ENCODE results near the gene MBTPS1. TPM values are rescaled to one million over a fixed set of nuclear protein-coding genes. Genes with fewer than 3 reads are reported as not detected.

Gene MBTPS1
- total RNA-seq, 1 experiment from 2014 or later = 46.9 TPM

DNA sequence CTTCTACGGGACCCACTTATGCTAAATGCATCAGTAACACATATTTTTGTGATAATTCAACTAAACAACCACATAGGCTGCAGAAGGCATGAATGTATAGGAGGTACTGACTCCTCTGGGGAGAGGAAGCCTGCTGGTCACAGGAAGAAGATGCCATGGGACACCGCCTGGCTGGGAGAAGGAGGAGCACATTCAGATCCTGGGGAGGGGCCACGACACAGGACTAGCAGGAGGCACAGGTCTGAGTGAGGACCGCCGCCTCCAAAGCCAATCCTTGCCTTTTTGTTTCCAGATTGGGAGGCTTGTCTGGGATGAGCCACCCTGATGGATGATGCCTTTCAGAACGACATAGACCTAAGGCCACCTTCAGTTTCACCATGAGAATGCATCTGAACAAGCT is 34.6 kb downstream of the MBTPS1 start:
- Mint-ChIP-seq H3K27ac (no peak overlapping the region), H3K36me3 (peaks cover 40% of the 10 kb centered on the region), H3K4me3 (no peak overlapping the region), H3K4me1 (no peaks in the 10 kb centered on the region), H3K9me3 (no peaks in the 10 kb centered on the region), H3K27me3 (ENCODE audit: low read depth) (no peaks in the 10 kb centered on the region)
- ChIA-PET POLR2A (no interaction called here), CTCF (interaction anchor here (1.0 to 2.2 kb wide), 3 partner anchors 16 to 125 kb away, joined by 4 to 6 read pairs (median 4); partner anchors contain the start of gene TAF1C)
- no peak for TF ChIP-seq TP53 (CRISPR knock-in tag; IDR thresholded peaks at IDR 0.05)
- ATAC-seq (peak; percentile 64), DNase-seq (ENCODE audit: low spot score) (no peak)

DNA sequence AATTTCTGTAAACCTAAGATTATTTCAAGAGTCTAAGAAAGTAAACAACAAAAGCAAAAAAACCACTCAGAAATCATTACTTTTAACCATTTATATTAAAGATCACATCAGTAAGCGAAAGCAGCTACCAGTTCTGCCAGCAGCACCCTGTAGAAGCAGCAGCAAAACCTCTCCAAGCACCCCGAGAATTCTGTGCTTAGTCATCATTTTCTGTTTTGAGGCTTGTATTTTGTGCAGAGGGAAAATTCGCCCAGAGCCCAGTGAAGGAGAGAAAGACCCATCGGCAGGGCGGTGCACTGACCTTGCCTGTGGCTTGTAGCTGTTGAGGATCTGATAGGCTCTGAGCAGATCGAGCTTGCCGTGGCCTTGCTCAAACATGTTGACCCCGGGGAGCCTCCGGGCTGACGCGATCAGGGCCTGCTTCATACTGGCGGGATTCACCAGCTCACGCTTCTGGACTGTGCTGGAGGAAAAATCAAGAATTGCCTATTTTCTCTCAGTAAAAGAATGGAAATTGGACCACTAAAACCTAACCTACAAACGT is 35.2 kb downstream of the MBTPS1 start:
- no peak for TF ChIP-seq MYBL2 (CRISPR knock-in tag; IDR thresholded peaks at IDR 0.05)
- no peak for TF ChIP-seq GTF2I (CRISPR knock-in tag; conservative IDR thresholded peaks at IDR 0.05)
- no peak for TF ChIP-seq NR3C1 (CRISPR knock-in tag; conservative IDR thresholded peaks at IDR 0.05; ENCODE audit: low read depth)
- no peak for TF ChIP-seq HMGA2 (CRISPR knock-in tag; IDR thresholded peaks at IDR 0.05)
- no peak for TF ChIP-seq FOXJ3 (CRISPR knock-in tag; IDR thresholded peaks at IDR 0.05; ENCODE audit: borderline replicate concordance)
- TF ChIP-seq, protein P1, sequence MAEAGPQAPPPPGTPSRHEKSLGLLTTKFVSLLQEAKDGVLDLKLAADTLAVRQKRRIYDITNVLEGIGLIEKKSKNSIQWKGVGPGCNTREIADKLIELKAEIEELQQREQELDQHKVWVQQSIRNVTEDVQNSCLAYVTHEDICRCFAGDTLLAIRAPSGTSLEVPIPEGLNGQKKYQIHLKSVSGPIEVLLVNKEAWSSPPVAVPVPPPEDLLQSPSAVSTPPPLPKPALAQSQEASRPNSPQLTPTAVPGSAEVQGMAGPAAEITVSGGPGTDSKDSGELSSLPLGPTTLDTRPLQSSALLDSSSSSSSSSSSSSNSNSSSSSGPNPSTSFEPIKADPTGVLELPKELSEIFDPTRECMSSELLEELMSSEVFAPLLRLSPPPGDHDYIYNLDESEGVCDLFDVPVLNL (CRISPR knock-in tag; IDR thresholded peaks at IDR 0.05; ENCODE audit: borderline replicate concordance, low read depth) = no peak
- TF ChIP-seq ZNF219 (CRISPR knock-in tag; IDR thresholded peaks at IDR 0.05; ENCODE audit: borderline replicate concordance) = no peak
- no peak for TF ChIP-seq ZNF138 (CRISPR knock-in tag; conservative IDR thresholded peaks at IDR 0.05)
- TF ChIP-seq, protein P2, sequence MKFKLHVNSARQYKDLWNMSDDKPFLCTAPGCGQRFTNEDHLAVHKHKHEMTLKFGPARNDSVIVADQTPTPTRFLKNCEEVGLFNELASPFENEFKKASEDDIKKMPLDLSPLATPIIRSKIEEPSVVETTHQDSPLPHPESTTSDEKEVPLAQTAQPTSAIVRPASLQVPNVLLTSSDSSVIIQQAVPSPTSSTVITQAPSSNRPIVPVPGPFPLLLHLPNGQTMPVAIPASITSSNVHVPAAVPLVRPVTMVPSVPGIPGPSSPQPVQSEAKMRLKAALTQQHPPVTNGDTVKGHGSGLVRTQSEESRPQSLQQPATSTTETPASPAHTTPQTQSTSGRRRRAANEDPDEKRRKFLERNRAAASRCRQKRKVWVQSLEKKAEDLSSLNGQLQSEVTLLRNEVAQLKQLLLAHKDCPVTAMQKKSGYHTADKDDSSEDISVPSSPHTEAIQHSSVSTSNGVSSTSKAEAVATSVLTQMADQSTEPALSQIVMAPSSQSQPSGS (CRISPR knock-in tag; IDR thresholded peaks at IDR 0.05; ENCODE audit: borderline replicate concordance, low read depth) = no peak
- TF ChIP-seq, protein P3, sequence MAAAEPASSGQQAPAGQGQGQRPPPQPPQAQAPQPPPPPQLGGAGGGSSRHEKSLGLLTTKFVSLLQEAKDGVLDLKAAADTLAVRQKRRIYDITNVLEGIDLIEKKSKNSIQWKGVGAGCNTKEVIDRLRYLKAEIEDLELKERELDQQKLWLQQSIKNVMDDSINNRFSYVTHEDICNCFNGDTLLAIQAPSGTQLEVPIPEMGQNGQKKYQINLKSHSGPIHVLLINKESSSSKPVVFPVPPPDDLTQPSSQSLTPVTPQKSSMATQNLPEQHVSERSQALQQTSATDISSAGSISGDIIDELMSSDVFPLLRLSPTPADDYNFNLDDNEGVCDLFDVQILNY (CRISPR knock-in tag; IDR thresholded peaks at IDR 0.05) = no peak
- TF ChIP-seq NFE2L1 (CRISPR knock-in tag; IDR thresholded peaks at IDR 0.05) = no peak
- TF ChIP-seq, protein P4, sequence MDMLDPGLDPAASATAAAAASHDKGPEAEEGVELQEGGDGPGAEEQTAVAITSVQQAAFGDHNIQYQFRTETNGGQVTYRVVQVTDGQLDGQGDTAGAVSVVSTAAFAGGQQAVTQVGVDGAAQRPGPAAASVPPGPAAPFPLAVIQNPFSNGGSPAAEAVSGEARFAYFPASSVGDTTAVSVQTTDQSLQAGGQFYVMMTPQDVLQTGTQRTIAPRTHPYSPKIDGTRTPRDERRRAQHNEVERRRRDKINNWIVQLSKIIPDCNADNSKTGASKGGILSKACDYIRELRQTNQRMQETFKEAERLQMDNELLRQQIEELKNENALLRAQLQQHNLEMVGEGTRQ (CRISPR knock-in tag; IDR thresholded peaks at IDR 0.05) = no peak
- TF ChIP-seq ETV6 (CRISPR knock-in tag; IDR thresholded peaks at IDR 0.05) = no peak
- TF ChIP-seq, protein P5, sequence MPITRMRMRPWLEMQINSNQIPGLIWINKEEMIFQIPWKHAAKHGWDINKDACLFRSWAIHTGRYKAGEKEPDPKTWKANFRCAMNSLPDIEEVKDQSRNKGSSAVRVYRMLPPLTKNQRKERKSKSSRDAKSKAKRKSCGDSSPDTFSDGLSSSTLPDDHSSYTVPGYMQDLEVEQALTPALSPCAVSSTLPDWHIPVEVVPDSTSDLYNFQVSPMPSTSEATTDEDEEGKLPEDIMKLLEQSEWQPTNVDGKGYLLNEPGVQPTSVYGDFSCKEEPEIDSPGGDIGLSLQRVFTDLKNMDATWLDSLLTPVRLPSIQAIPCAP (CRISPR knock-in tag; IDR thresholded peaks at IDR 0.05) = no peak
- TF ChIP-seq ZNF423 (CRISPR knock-in tag; IDR thresholded peaks at IDR 0.05) = no peak
- TF ChIP-seq ATF1 (CRISPR knock-in tag; IDR thresholded peaks at IDR 0.05) = no peak
- TF ChIP-seq EMX1 (CRISPR knock-in tag; IDR thresholded peaks at IDR 0.05) = no peak
- ATAC-seq (no peak), DNase-seq (ENCODE audit: low spot score) (no peak)
- Mint-ChIP-seq H3K36me3 (peaks cover 37% of the 10 kb centered on the region), H3K27me3 (ENCODE audit: low read depth) (no peaks in the 10 kb centered on the region), H3K4me3 (no peak overlapping the region), H3K9me3 (no peaks in the 10 kb centered on the region), H3K27ac (no peak overlapping the region), H3K4me1 (no peaks in the 10 kb centered on the region)
- ChIA-PET POLR2A (no interaction called here), CTCF (interaction anchor here (1.1 to 2.2 kb wide), 2 partner anchors 16 to 105 kb away, joined by 4 to 6 read pairs; partner anchors contain the start of gene TAF1C)

DNA sequence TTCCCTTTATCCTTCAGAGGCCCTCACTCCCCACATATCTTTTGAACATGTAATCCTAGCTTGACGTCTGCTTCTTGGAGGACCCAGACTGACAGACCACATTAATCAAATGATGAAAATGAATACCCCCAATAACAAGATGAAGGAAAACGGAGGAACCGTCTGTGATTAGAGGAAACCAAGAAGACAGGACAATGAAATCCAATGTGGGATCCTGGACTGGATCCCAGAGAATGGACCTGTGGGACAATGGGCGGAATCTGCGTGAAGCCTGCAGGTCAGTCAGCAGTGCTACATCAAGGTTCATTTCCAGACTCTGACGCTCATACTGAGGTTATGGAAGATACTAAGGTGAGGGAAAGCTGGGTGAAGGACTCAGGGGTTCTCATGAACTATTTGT is 35.9 kb downstream of the MBTPS1 start:
- no peaks in the 10 kb centered on the region for H3K27me3 Mint-ChIP-seq (ENCODE audit: low read depth)
- no peak for DNase-seq (ENCODE audit: low spot score)
- H3K4me3 Mint-ChIP-seq = no peak overlapping the region
- CTCF ChIA-PET = interaction anchor here (1.0 kb wide), 1 partner anchor 21 kb away, joined by 3 read pairs; no protein-coding TSS in a partner anchor
- POLR2A ChIA-PET = no interaction called here
- no peaks in the 10 kb centered on the region for H3K9me3 Mint-ChIP-seq
- no peak overlapping the region for H3K27ac Mint-ChIP-seq
- H3K4me1 Mint-ChIP-seq = no peaks in the 10 kb centered on the region
- H3K36me3 Mint-ChIP-seq = peaks cover 32% of the 10 kb centered on the region
- no peak for ATAC-seq
- TF ChIP-seq, protein P6, sequence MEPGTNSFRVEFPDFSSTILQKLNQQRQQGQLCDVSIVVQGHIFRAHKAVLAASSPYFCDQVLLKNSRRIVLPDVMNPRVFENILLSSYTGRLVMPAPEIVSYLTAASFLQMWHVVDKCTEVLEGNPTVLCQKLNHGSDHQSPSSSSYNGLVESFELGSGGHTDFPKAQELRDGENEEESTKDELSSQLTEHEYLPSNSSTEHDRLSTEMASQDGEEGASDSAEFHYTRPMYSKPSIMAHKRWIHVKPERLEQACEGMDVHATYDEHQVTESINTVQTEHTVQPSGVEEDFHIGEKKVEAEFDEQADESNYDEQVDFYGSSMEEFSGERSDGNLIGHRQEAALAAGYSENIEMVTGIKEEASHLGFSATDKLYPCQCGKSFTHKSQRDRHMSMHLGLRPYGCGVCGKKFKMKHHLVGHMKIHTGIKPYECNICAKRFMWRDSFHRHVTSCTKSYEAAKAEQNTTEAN (CRISPR knock-in tag; IDR thresholded peaks at IDR 0.05) = no peak
- TF ChIP-seq NFATC4 (CRISPR knock-in tag; IDR thresholded peaks at IDR 0.05) (no peak), ETV6 (CRISPR knock-in tag; IDR thresholded peaks at IDR 0.05) (no peak), SP1 (CRISPR knock-in tag; conservative IDR thresholded peaks at IDR 0.05) (no peak), JAZF1 (CRISPR knock-in tag; IDR thresholded peaks at IDR 0.05) (no peak)
- TF ChIP-seq, protein P7, sequence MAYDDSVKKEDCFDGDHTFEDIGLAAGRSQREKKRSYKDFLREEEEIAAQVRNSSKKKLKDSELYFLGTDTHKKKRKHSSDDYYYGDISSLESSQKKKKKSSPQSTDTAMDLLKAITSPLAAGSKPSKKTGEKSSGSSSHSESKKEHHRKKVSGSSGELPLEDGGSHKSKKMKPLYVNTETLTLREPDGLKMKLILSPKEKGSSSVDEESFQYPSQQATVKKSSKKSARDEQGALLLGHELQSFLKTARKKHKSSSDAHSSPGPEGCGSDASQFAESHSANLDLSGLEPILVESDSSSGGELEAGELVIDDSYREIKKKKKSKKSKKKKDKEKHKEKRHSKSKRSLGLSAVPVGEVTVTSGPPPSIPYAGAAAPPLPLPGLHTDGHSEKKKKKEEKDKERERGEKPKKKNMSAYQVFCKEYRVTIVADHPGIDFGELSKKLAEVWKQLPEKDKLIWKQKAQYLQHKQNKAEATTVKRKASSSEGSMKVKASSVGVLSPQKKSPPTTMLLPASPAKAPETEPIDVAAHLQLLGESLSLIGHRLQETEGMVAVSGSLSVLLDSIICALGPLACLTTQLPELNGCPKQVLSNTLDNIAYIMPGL (CRISPR knock-in tag; IDR thresholded peaks at IDR 0.05) = no peak
- TF ChIP-seq, protein P8, sequence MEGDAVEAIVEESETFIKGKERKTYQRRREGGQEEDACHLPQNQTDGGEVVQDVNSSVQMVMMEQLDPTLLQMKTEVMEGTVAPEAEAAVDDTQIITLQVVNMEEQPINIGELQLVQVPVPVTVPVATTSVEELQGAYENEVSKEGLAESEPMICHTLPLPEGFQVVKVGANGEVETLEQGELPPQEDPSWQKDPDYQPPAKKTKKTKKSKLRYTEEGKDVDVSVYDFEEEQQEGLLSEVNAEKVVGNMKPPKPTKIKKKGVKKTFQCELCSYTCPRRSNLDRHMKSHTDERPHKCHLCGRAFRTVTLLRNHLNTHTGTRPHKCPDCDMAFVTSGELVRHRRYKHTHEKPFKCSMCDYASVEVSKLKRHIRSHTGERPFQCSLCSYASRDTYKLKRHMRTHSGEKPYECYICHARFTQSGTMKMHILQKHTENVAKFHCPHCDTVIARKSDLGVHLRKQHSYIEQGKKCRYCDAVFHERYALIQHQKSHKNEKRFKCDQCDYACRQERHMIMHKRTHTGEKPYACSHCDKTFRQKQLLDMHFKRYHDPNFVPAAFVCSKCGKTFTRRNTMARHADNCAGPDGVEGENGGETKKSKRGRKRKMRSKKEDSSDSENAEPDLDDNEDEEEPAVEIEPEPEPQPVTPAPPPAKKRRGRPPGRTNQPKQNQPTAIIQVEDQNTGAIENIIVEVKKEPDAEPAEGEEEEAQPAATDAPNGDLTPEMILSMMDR (IDR thresholded peaks at IDR 0.05) = no peak
